HS-5 (cell line): Measurements from ENCODE around the gene KLHL29.

Source experiments
- DNase-seq: peaks from one replicate; pipeline ENCODE4 v3.0.0-alpha.2; 2012; ENCODE audit warnings: low read depth

KLHL29 gene

DNA sequence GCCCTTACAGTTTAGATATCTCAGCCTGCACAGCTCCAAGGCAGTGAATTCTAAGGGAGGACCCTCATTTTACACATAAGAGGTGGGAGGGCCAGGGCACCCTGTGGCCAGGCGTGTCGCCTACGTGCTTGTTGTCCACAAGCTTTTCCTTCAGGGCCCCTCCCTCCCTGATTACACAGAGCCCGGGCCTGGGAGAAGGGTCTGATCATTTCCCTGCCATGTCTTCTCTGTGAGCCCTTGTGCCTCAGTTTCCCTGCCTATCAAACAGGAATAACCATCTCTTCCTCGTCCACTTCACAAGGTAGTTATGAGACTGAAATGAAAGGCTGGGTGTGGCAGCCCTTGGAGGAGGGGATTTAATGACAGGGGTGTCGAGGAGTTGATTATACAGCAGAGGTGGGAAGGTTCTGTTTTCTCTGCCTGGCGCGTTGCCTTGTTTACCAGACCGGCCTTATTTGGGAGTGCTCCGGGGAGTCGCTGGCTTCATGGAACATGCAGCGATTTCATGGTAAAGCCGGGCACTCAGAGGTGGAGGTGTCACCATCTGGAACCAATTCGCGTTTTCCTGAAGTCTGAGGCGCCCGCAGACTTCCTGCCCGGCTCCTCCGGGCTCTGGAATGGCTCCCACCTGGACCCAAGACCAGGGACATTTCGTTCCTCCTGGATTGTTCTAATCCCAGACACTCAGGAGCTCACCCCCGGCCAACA is 208.9 kb downstream of the KLHL29 start:
- no peak for DNase-seq

DNA sequence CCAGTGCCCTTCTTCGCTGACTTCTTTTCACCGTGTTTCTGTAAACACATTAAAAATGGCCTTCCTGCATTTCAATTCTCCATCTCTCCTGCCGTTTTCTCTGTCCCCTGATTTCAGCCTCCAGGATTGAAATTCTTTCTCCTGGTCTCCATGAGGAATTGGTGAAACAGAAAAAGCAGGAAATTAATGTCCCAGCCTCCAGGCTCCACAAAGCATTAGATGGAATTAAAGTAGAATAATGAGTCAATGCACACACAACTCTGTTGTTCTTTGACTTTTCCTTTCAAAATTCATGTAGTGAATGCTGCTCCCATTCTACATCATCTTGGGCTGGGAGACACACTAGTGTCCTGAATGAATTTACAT is 209.5 kb downstream of the KLHL29 start:
- DNase-seq: no peak

- no peak for DNase-seq
Observed at GRCh38 chr2:23595021-23595420, 210.0 kb downstream of the KLHL29 start.

DNA sequence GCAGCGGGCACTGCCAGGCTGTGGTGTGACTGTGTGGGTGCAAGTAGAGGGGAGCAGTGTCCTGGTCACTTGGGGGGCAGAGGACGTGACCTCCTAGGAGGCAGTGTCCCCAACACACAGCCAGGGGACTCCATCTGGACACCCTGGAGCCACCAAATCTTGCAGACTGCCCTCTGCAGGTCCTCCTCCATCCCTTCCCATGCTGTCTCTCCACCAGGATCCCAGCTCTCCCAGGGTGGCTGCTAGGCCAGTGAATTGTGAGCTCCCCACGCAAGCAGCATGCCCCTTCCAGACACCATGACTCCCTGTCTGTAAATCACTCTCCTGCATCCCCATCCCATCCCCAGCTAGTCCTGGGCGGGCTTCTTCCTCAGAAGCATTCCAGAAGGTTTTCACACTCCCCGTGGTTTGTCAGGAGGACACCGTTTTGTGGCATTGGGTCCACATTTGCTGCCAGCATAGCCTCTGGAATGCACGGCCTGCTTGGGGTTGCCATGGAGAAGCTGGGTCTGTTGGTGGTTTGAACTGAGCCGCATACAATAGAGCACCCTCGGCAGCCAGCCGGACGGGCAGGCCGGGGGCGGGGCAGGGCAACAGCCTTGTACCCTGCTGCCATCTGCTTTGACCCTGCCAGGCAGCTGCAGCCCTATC is 210.7 kb downstream of the KLHL29 start:
- DNase-seq: no peak

DNA sequence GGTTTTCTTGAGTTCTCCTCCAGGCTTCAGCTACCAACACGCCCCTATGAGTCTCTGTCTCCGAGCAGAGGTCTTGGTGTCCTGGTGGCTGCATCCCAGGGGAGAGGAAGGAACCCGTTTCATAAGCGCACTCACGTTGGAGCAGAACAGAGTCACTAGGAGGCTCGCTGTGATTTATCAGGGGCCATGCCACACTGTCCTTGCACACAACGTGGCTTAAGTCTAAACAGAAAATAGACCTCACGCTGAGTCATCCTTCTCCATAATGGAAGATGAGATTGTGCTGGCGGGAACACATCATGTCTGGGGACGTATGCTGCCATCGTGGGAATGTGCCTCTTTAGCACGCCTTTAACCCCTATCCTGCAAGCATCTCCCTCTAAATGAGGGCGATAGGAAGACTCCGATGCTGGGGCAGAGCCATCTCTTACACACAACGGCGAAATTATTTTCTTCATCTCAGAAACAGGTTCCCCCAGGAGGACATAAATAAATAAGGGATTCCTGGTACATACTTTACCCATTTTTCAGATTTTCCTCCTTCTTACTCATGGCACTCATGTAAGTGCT is 211.4 kb downstream of the KLHL29 start:
- DNase-seq: no peak

DNA sequence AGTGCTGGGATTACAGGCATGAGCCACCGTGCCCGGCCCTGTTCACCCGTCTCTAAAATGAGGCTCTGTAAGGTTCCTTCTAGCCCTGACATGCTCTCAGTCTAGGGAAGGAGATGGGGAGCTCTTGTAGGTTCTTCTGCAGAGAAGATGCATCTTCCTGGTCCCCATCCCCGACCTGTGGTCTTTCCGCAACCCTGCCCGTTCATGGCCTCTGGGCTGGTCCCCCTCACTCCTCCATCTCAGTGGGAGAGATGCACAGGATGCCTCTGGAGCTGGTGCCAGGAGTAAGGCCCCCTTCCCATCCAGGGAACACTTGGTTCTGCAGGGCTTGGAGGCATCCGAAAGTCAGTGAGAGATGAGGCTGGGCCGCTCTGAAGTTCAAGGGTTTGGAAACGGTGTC is 212.7 kb downstream of the KLHL29 start:
- DNase-seq: no peak

GRCh38 chr2:23599006-23599405 is 214.0 kb downstream of the KLHL29 start:
- DNase-seq: no peak

- no peak for DNase-seq
Observed at GRCh38 chr2:23599667-23600066, 214.7 kb downstream of the KLHL29 start.

- no peak for DNase-seq
Observed at GRCh38 chr2:23600346-23600745, 215.4 kb downstream of the KLHL29 start.

- DNase-seq: no peak
Observed at GRCh38 chr2:23601301-23601965, 216.5 kb downstream of the KLHL29 start.

DNA sequence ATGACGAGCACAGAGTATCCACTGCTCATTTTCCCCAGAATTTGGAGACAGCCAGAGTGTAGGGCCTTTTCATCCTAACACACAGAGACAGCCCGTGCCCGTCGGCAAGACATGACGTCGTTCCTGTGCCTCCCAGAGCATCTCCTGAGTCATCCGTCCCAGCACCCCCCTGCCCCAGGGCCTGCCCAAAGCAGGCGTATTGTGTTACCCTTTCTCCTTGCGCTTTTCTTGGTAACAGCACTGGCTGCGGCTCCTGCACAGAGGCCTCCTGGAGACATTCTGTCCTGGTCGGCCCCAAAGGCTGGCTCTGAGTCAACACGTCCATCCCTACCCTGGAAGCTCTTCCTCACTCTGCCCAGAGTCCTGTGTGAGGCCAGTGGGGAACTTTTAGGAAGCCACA is 217.1 kb downstream of the KLHL29 start:
- peak; percentile 15 for DNase-seq

- no peak for DNase-seq
Observed at GRCh38 chr2:23603156-23603555, 218.2 kb downstream of the KLHL29 start.

DNA sequence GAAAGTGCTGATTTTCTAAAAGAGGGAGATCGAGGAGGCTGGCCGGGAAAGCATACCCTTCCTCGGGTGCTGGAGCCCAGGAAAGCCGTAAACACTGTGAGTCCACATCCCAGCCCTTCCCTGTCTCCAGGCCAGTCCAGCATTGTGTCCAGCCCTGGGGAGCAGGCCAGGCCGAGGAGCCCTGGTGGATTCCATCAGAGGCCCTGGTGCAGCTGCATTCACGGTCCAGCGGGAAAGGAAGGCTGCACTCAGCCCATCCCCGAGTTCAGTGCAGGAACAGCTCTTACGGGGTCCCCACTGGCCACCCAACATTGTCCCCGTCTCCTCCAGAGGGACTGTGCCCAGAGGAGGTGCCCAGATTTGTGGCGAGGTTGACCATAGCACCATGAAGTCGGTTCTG is 218.6 kb downstream of the KLHL29 start:
- DNase-seq: no peak

DNA sequence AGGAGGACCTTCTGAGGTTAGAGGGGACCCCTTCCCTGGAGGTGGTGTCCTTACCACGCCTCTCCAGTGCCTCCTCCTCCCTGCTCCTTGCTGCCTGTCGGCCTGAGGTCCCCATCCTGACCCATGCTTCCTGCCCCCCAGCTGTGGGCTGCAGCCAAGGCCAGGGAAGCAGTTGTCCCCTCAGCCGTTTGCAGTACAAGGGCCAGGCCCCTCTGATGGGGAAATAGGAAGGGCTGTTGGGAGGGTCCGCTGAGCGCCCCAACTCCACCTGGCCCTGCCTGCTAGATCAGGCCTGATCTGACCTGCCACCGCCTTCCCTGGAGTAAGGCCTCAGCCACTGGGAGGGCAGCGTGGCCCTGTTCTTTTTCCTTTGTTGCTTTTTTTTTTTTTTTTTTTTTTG is 219.8 kb downstream of the KLHL29 start:
- DNase-seq: no peak

GRCh38 chr2:23605236-23605635 is 220.3 kb downstream of the KLHL29 start:
- no peak for DNase-seq

GRCh38 chr2:23606196-23606595 is 221.2 kb downstream of the KLHL29 start:
- DNase-seq: no peak

GRCh38 chr2:23606968-23607367 is 222.0 kb downstream of the KLHL29 start:
- peak; percentile 49 for DNase-seq

- no peak for DNase-seq
Observed at GRCh38 chr2:23607925-23608324, 222.9 kb downstream of the KLHL29 start.

GRCh38 chr2:23609254-23609653 is 224.3 kb downstream of the KLHL29 start:
- DNase-seq: no peak

- no peak for DNase-seq
Observed at GRCh38 chr2:23611839-23612238, 226.9 kb downstream of the KLHL29 start.

DNA sequence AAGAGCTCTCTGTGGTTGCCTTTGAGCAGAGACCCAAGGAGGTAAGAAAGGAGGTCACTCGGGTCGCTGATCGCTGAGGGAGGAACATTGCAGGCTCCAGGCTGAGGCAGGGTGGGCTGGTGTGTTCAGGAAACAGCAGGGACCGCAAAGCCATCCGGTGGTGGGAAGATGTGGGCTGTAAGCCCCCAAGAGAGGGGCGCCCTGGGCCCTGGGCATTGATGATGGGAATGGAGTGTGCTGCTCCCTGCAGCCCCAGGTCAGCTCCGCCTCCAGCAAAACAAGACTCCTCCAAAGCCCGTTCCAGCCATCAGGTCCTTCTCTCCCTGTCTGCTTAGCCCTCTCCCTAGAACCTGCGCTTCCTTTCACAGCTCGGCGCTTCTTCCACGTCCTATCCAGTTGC is 229.7 kb downstream of the KLHL29 start:
- no peak for DNase-seq

- no peak for DNase-seq
Observed at GRCh38 chr2:23615216-23616020, 230.4 kb downstream of the KLHL29 start.
